ENCODE measurements around the gene EDC4. TPM values are rescaled to one million over a fixed set of nuclear protein-coding genes. Genes with fewer than 3 reads are reported as not detected.

Gene EDC4
- total RNA-seq, 1 experiment from 2014 or later: 100 TPM

- no TSS peak for BruUV-seq (replicated peaks)
- H3K9me2 ChIP-seq (ENCODE audit: insufficient read depth): no peaks in the 10 kb centered on the region
- ChIA-PET POLR2A (no interaction called here), RAD21 (ENCODE audit: low non-redundant PET in 1 of 2, low total read pairs in 2 of 2, uncharacterized antibody in 2 of 2, unreplicated experiment in 2 of 2) (interaction anchor here in 1 of 2 experiments (0.6 kb wide), 1 partner anchor 409 kb away, joined by 9 read pairs; no protein-coding TSS in a partner anchor), CTCF (interaction anchor here (1.0 kb wide), 1 partner anchor 46 kb away, joined by 4 read pairs; no protein-coding TSS in a partner anchor)
- no peak overlapping the region for H3K27ac ChIP-seq (ENCODE audit: low read depth, low read length)
- H3K9me3 ChIP-seq (ENCODE audit: control insufficient read depth in 1 of 2, insufficient read depth in 1 of 2, low read depth in 1 of 2, low read length in 2 of 2): no peaks in the 10 kb centered on the region
- H3K4me3 ChIP-seq (replicated peaks in 1 of 2; ENCODE audit: low read depth in 1 of 2, low read length in 2 of 2): no peak overlapping the region
- H3K27me3 ChIP-seq (ENCODE audit: insufficient read depth, low read length): no peaks in the 10 kb centered on the region
- no peak overlapping the region for H2AFZ ChIP-seq (ENCODE audit: low read depth, low read length, poor library complexity, severe bottlenecking)
- no peak for ATAC-seq
- intact Hi-C loops (cut with micrococcal nuclease): loop anchor here (10.0 kb wide), 1 partner anchor 405 kb away; the partner anchor contains the start of gene RIPOR1
- no peaks in the 10 kb centered on the region for H4K20me1 ChIP-seq (ENCODE audit: insufficient read depth)
- peaks cover 0 to 8% of the 10 kb centered on the region in 2 experiments; a peak in 2 of 4 replicates for H3K36me3 ChIP-seq (ENCODE audit: control insufficient read depth in 1 of 2, insufficient read depth in 2 of 2, low read length in 2 of 2)
- no peak overlapping the region for H3K9ac ChIP-seq (ENCODE audit: low read length)
- H3K4me1 ChIP-seq (ENCODE audit: control insufficient read depth in 1 of 2, insufficient read depth in 2 of 2, low read length in 2 of 2): peaks cover 0 to 14% of the 10 kb centered on the region in 2 experiments; a peak in 3 of 4 replicates
- H3K4me2 ChIP-seq (ENCODE audit: low read length): no peak overlapping the region
- TF ChIP-seq SP1 (IDR thresholded peaks at IDR 0.05; ENCODE audit: low read depth): no peak
- no peak for TF ChIP-seq SIN3A (IDR thresholded peaks at IDR 0.05; ENCODE audit: low read depth)
- TF ChIP-seq ELF1 (IDR thresholded peaks at IDR 0.05; ENCODE audit: borderline replicate concordance, low read depth): no peak
- no peak for TF ChIP-seq MAX (IDR thresholded peaks at IDR 0.05)
- TF ChIP-seq EZH2 (IDR thresholded peaks at IDR 0.05): no peak
- no peak for TF ChIP-seq POLR2AphosphoS5 (IDR thresholded peaks at IDR 0.05; ENCODE audit: low read depth, low read length)
- no peak for TF ChIP-seq RAD21 (IDR thresholded peaks at IDR 0.05; ENCODE audit: low read depth)
- no peak for TF ChIP-seq SRF (IDR thresholded peaks at IDR 0.05; ENCODE audit: low read depth)
- no peak for TF ChIP-seq YY1 (IDR thresholded peaks at IDR 0.05; ENCODE audit: extremely low read depth, insufficient replicate concordance, low read depth, low read length)
- TF ChIP-seq TCF7L2 (IDR thresholded peaks at IDR 0.05; ENCODE audit: borderline replicate concordance, extremely low read depth, insufficient read depth, insufficient read length): no peak
- no peak for TF ChIP-seq ATF3 (IDR thresholded peaks at IDR 0.05)
- peaks cover 16% of the 10 kb centered on the region for H3K79me2 ChIP-seq (ENCODE audit: insufficient read depth, low read length)
- no peak for DNase-seq (ENCODE audit: low read depth, low spot score)
These were observed 57.3 kb downstream of the EDC4 start for GRCh38 chr16:67930191-67930590.
